GM18873 (cell line): ENCODE results near the gene FBXL16.

ENCODE experiments used
- ATAC-seq: cut with Tn5 transposase; IDR thresholded peaks from one replicate; pipeline ENCODE4 v1.9.1; 2021; ENCODE audit warnings: mild to moderate bottlenecking, moderate library complexity, moderate number of reproducible peaks; ENCODE audit not compliant: unreplicated experiment, low FRiP score

FBXL16 gene

DNA sequence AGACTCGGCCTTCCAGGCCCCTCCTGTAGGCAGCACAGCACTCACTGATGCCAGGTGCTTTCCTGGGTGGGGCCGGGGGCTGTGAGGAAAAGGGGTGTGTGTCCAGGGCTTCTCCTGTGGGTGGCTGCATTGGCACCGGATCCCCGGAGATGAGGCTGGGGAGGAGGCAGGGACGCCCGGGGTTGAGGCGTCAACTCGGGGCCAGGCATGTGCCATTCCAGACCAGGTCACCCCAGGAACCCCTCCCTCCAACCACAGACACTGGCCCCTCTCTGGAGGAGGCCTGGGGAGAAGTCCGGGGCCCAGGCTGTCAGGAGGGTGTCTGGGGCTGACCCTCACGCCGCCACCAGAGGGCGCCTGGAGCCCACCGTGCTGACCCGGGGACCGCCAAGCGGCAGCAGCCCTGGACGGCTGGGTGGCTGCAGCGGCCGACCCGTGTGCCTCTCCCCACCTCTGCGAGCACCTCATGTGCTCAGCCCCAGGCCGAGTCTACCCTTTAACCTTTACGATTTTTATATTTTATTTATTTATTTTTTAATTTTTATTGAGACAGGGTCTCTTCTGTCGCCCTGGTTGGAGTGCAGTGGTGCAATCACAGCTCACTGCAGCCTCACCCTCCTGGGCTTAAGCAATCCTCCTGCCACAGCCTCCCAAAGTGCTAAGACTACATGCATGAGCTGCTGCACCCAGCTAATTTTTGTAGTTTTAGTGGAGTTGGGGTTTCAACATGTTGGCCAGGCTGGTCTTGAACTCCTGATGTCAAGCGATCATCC lies 6.1 kb upstream of the FBXL16 start:
- ATAC-seq, result no peak

- no peak for ATAC-seq
Observed at GRCh38 chr16:711084-711483, 5.5 kb upstream of the FBXL16 start.

- no peak for ATAC-seq
Observed at GRCh38 chr16:710500-711075, 5.0 kb upstream of the FBXL16 start.

- ATAC-seq, result no peak
Observed at GRCh38 chr16:709566-710499, 4.2 kb upstream of the FBXL16 start.

- ATAC-seq, result no peak
Observed at GRCh38 chr16:708959-709358, 3.4 kb upstream of the FBXL16 start.

DNA sequence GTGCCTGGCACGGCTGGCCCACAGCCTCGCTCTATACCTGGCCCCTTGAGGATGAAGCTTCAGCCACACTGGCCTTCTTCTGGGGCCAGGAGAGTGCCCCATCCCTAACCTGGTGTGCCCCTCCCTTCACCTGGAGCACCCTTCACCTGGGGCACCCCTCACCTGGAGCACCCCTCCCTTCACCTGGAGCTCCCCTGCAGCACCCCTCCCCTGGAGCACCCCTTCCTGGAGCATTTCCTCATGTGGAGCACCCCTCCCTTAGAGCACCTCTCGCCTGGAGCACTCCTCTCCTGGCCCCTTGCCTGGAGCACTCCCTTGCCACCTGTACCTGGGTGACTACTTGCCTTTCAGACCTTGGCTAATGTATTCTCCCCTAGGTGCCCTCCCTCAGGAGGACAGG lies 2.4 kb upstream of the FBXL16 start:
- ATAC-seq, result no peak

DNA sequence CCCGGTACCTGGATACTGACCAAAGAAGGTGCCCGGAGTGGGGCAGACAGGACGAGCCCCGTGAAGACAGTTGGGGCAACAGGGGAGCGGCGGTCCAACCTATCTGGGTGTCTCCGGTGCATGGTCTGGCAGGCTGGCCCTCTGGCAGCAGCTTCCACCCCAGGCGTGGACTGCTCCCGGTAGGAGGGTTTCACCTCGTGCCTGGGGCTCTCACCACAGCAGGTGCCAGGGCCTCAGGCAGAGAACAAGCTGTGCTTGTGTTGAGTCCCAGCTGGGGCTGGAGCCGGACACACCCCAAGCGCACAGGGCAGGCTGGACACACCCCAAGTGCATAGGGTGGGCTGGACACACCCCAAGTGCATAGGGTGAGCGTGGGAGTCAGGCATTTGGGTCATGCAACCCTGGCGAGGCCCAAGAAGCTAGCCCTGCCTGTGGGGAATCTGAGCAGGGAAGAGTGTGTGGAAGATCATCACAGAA lies 1.5 kb upstream of the FBXL16 start:
- no peak for ATAC-seq

GRCh38 chr16:706189-707061 lies 824 bp upstream of the FBXL16 start:
- no peak for ATAC-seq

GRCh38 chr16:704552-705380 lies 835 bp downstream of the FBXL16 start:
- no peak for ATAC-seq

DNA sequence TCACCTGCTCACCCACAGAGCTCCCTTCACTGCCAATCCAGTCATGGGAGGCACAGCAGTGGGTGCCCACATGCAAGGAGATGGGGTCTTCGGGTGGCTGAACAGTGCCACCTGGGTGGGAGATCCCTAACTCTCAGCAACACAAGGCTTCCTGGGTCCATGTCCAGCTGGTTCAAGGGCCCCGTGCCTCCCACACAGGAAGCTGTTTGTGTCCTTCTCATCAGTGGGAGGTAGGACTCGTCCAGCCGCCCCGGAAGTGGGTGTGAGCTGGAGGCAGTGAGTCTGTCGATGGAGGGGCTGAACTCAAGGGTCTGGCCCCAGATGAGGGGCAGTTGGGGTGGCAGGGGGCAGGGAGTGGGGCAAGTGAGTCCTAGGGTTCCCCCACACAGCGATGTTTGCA lies 1.6 kb downstream of the FBXL16 start:
- ATAC-seq, result no peak

GRCh38 chr16:703406-703805 lies 2.2 kb downstream of the FBXL16 start:
- no peak for ATAC-seq

DNA sequence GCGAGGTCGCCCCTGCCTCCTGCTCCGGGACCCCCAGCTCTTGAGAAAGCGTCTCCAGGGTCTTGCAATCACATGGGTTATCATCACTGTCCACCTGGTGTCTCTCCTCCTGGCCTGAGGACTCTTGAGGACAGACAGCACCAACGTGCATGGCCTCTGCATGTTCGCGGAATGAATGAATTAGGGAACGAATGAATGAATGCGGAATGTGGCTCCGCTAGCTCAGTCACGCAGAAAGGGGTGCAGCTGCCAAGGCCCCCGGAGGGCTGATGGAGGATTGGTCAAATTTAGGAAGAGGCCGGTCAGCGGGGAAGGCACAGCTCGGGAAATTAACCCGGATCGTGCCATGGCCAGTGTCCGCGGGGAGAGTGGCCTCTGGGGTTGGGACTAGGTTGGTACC lies 3.3 kb downstream of the FBXL16 start:
- no peak for ATAC-seq

DNA sequence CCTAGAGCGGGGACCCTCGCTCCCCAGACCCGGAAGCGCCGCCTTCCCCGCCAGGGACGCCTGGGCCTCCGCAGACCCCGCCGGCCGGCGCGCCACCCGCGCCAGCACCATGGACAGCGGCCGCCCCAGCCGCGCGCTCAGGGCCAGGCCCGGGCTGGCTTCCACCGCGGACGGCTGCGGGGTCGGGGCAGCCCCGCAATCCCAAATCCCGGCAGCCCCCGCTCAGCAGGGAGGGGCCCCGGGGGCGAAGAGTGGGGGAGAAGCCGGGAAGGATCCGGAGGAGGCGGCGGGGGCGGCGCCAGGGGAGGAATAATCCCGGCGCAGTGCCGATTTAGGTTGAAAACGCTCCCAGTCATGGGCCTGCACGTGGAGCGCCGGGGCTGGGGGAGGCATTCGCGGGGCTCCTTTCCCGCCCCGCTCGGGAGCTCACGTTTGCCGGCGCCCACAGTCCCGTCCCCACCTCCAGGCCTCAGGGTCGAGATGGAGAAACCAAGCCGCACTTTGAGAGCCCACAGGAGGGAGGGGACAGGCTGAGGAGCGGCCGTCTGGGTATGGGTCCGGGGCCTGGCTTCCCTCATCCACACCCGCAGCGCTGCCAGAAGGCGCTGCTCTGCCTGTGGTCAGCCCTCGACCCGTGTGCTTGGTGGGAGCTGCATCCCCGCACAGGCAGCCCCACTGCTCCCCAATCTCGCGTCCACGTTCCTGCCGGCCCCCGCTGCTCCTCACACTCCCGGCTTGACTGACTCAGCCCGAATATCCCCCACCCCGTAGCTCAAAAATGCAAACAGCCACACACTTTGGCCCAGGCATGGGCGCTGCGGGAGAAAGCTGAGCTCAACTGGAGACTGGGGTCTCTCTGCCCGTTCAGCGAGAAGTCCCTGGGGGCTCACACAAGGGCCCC lies 4.7 kb downstream of the FBXL16 start:
- no peak for ATAC-seq

- ATAC-seq, result no peak
Observed at GRCh38 chr16:698911-699671, 6.5 kb downstream of the FBXL16 start.

DNA sequence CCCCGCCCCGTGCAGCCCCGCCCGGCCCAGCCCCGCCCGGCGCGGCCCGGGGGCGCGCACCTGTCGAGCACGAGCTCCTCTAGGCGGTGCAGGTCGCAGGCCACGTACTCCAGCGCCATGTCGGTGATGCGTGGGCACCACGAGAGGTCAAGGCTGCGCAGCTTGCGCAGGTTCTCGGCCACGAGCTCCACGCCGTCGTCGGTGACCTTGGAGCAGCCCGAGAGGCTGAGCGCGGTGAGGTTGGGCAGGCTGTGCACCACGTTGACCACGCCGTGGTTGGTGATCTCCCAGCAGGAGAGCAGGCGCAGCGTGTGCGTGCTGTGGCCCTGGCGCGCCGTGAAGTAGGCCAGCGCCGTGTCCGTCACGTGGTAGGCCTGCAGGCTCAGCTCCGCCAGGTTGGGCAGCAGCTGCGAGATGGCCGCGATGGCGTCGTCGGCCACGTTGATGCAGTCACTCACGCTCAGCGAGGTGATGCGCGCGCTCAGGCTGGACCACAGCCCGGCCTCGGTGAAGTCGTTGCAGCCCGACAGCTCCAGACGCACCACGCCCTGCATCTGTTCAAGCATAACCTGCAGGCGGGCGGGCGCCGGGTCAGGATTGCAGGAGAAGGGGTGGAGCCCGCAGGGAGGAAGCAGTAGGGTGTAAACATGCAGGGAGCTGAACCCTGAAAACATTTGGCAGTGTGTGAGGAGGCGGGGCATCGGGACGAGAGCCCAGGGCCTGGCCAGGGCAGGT lies 10.1 kb downstream of the FBXL16 start:
- ATAC-seq, result no peak

DNA sequence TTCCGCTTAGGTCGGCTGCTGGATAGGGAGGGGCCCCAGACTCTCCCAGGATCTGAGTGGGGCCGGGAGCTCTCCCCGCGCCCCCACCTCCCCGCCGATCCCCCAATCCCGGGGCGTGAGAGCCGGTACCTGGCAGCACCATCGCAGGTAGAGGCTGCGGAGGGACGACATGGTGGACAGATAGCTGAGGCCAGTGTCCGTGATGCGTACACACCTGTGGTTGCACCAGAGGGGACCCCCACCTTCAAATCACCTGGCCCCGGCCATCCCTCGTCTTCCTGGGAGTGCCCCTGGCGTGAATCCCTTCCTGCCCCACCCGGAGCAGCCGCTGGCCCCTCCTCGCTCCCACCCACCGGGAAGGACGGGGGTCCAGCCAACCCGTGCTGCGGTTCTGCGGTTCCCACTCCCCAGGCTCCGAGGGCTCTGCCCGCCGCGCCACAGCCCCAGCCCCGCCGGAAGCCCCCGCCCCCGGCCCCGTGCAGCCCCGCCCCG lies 10.7 kb downstream of the FBXL16 start:
- no peak for ATAC-seq
